ENCODE data around the gene RHEX.

- TF ChIP-seq CTCF (IDR thresholded peaks at IDR 0.05) (no peak), POLR2A (IDR thresholded peaks at IDR 0.05) (no peak), POLR2AphosphoS5 (IDR thresholded peaks at IDR 0.05) (no peak), EP300 (IDR thresholded peaks at IDR 0.05) (no peak)
Observed at GRCh38 chr1:206128196-206128595, 75.2 kb downstream of the RHEX start.

Data from upper lobe of left lung (tissue), 4 donors.